Testis (tissue), 2 donors: ENCODE results near the gene MAPKAPK3.

Source experiments
- POLR2A ChIP-seq: fragments of 450-650 bp; IDR thresholded peaks from one replicate; pipeline ENCODE4 v1.6.1; 2017; ENCODE audit warnings: antibody characterized with exemption, mild to moderate bottlenecking, moderate library complexity
- TF ChIP-seq, protein P1 (sequence below), 3 experiments: fragments of 450-650 bp in 2 of 3; fragments of 200-600 bp in 1 of 3; sonication (generic) in 1 of 3; IDR thresholded peaks; one replicate each; pipeline ENCODE4 v1.5.1; 2016 to 2019; ENCODE audit warnings: antibody characterized with exemption in 3 of 3, mild to moderate bottlenecking in 2 of 3, moderate library complexity in 1 of 3

DNA sequence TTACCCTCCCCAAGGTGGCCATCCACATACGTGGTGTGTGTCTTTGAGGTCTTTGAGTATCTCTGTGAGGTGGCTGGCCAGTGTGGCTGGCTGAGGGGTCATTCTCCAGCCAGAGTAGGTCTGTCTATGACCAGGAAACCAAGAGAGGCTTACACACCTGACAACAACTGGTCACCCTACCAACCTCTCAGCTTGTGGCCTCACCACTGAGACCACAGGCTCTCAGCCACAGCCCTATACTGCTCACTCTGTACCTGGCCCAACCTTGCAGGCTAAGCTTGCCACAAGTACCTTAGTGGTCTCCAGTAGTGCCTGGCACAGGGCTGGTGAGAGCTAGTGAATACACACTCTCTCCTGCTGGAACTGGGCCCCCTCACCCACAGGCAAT is 42.5 kb upstream of the MAPKAPK3 start:
- TF ChIP-seq, protein P1, sequence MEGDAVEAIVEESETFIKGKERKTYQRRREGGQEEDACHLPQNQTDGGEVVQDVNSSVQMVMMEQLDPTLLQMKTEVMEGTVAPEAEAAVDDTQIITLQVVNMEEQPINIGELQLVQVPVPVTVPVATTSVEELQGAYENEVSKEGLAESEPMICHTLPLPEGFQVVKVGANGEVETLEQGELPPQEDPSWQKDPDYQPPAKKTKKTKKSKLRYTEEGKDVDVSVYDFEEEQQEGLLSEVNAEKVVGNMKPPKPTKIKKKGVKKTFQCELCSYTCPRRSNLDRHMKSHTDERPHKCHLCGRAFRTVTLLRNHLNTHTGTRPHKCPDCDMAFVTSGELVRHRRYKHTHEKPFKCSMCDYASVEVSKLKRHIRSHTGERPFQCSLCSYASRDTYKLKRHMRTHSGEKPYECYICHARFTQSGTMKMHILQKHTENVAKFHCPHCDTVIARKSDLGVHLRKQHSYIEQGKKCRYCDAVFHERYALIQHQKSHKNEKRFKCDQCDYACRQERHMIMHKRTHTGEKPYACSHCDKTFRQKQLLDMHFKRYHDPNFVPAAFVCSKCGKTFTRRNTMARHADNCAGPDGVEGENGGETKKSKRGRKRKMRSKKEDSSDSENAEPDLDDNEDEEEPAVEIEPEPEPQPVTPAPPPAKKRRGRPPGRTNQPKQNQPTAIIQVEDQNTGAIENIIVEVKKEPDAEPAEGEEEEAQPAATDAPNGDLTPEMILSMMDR (IDR thresholded peaks at IDR 0.05): no peak
- no peak for TF ChIP-seq POLR2A
